ENCODE measurements around the gene GABRB1.

- TF ChIP-seq CTCF (IDR thresholded peaks at IDR 0.05; ENCODE audit: control extremely low read depth in 1 of 3, insufficient read depth in 1 of 3, low read depth in 1 of 3, low read length in 3 of 3) (no peak), RBBP5 (IDR thresholded peaks at IDR 0.05; ENCODE audit: borderline replicate concordance, low read depth, low read length) (no peak), POLR2A (IDR thresholded peaks at IDR 0.05; ENCODE audit: control extremely low read depth in 1 of 2, low read depth in 2 of 2, low read length in 2 of 2) (no peak), YY1 (IDR thresholded peaks at IDR 0.05; ENCODE audit: low read depth, low read length) (no peak), HDAC2 (IDR thresholded peaks at IDR 0.05; ENCODE audit: borderline replicate concordance in 1 of 2, low read depth in 2 of 2, low read length in 2 of 2) (no peak), TAF1 (IDR thresholded peaks at IDR 0.05; ENCODE audit: low read depth, low read length) (no peak), CEBPB (IDR thresholded peaks at IDR 0.05; ENCODE audit: low read depth, low read length) (no peak), JUN (IDR thresholded peaks at IDR 0.05; ENCODE audit: low read depth, low read length) (no peak), TEAD4 (IDR thresholded peaks at IDR 0.05; ENCODE audit: low read depth, low read length) (no peak)
These were observed 172.2 kb downstream of the GABRB1 start for GRCh38 chr4:47203593-47203992.

All from H1 (cell line).